K562 (cell line): Measurements from ENCODE around the gene PTBP3. TPM values are rescaled to one million over a fixed set of nuclear protein-coding genes. Genes with fewer than 3 reads are reported as not detected.

Experiments used
- BDP1 ChIP-seq: IDR thresholded peaks from 3 replicates; pipeline ENCODE4 v1.6.1; 2011; ENCODE audit not compliant: insufficient read length, insufficient read depth
- CBFA2T3 ChIP-seq: fragments of 450-650 bp; IDR thresholded peaks from 2 replicates; pipeline ENCODE4 v1.6.1; 2017
- CHCHD3 ChIP-seq: fragments of 250-450 bp; sonication (Bioruptor Pico); IDR thresholded peaks from 2 replicates; pipeline ENCODE4 v2.1.2; 2022; ENCODE audit warnings: mild to moderate bottlenecking
- DACH1 ChIP-seq: fragments of 450-650 bp; IDR thresholded peaks from 2 replicates; pipeline ENCODE4 v1.6.1; 2018; ENCODE audit not compliant: partially characterized antibody
- NCOA1 ChIP-seq: fragments of 450-650 bp; IDR thresholded peaks from 2 replicates; pipeline ENCODE4 v1.6.1; 2016; ENCODE audit warnings: low read depth
- NCOR1 ChIP-seq: fragments of 450-650 bp; IDR thresholded peaks from 2 replicates; pipeline ENCODE4 v1.6.1; 2016; ENCODE audit warnings: mild to moderate bottlenecking, moderate library complexity
- PPARD ChIP-seq: fragments of 250-450 bp; sonication (Bioruptor Pico); IDR thresholded peaks from 2 replicates; pipeline ENCODE4 v1.8.0; 2022; ENCODE audit warnings: inconsistent platforms, mild to moderate bottlenecking, moderate library complexity
- RBM17 ChIP-seq: fragments of 200-400 bp; formaldehyde crosslinking; IDR thresholded peaks from 2 replicates; pipeline ENCODE4 v1.6.1; 2017; ENCODE audit warnings: low read depth, mild to moderate bottlenecking, low read length, borderline replicate concordance
- YY1 ChIP-seq, 3 experiments: IDR thresholded peaks; 2 replicates each; pipeline ENCODE4 v1.6.1; 2011; ENCODE audit warnings: low read length in 2 of 3, mild to moderate bottlenecking in 2 of 3, moderate library complexity in 2 of 3, borderline replicate concordance in 1 of 3, control low read depth in 1 of 3, low read depth in 1 of 3; ENCODE audit not compliant: insufficient read depth in 3 of 3, insufficient replicate concordance in 2 of 3, control insufficient read depth in 1 of 3, insufficient read length in 1 of 3; ENCODE audit errors: extremely low read depth in 1 of 3
- ZBTB11 ChIP-seq, 3 experiments: fragments of 200-800 bp in 1 of 3; fragments of 250-450 bp in 1 of 3; fragments of 450-650 bp in 1 of 3; sonication (Bioruptor Pico) in 1 of 3; sonication (Bioruptor generic) in 1 of 3; formaldehyde crosslinking in 1 of 3; IDR thresholded peaks; 2 replicates each; pipeline versions ENCODE4 v1.6.1 to v1.8.0; 2016 to 2022; ENCODE audit warnings: mild to moderate bottlenecking in 2 of 3, missing genetic modification characterization in 2 of 3, missing compliant biosample characterization in 1 of 3, moderate library complexity in 1 of 3
- ZBTB12 ChIP-seq: fragments of 250-450 bp; sonication (Bioruptor Pico); IDR thresholded peaks from 2 replicates; pipeline ENCODE4 v1.4.0; 2020
- ZNF143 ChIP-seq: sonication (generic); formaldehyde crosslinking; IDR thresholded peaks from 2 replicates; pipeline ENCODE4 v1.9.0; 2022; ENCODE audit warnings: mild to moderate bottlenecking, missing genetic modification reagents
- ZNF212 ChIP-seq: fragments of 450-650 bp; formaldehyde crosslinking; IDR thresholded peaks from 2 replicates; pipeline ENCODE4 v1.4.0; 2020; ENCODE audit warnings: mild to moderate bottlenecking
- ZNF395 ChIP-seq: fragments of 200-800 bp; sonication (Bioruptor generic); IDR thresholded peaks from 2 replicates; pipeline ENCODE4 v1.6.1; 2017; ENCODE audit warnings: missing genetic modification characterization, missing compliant biosample characterization
- ZNF695 ChIP-seq: fragments of 450-650 bp; formaldehyde crosslinking; IDR thresholded peaks from 2 replicates; pipeline ENCODE4 v1.4.0; 2020; ENCODE audit warnings: mild to moderate bottlenecking, moderate library complexity
- polyA plus RNA-seq, 8 experiments: library from polyadenylated mRNA; depleted of rRNA in 4 of 8; stranded (reverse) in 5 of 8; unstranded in 3 of 8; fragments of >200 nt; fragmentation: Nextera tagmentation in 2 of 8; fragmentation: Illumina TruSeq in 1 of 8; extraction: Ambion mirVana in 2 of 8; extraction: Trizol in 1 of 8; gene quantifications; 2 replicates each; pipeline versions ENCODE4 v1.2.1 to v1.2.3, GENCODE V29; 2011 to 2014; ENCODE audit warnings: inconsistent platforms in 1 of 8, missing spikeins in 1 of 8
- total RNA-seq, 7 experiments: library from RNA; depleted of rRNA in 6 of 7; stranded (reverse); fragments of >200 nt in 6 of 7; fragmentation: Illumina TruSeq in 2 of 7; extraction: Trizol in 2 of 7; gene quantifications; 2 replicates each; pipeline versions ENCODE4 v1.2.1 to v1.2.3, GENCODE V29; 2011 to 2021; ENCODE audit warnings: low replicate concordance in 1 of 7
- TF ChIP-seq, protein P1 (sequence below): sonication (generic); formaldehyde crosslinking; IDR thresholded peaks from 2 replicates; pipeline ENCODE4 v1.5.0; 2020; ENCODE audit warnings: missing genetic modification reagents

The PTBP3 gene
- total and polyA plus RNA-seq, 9 of the 15 experiments (the other 6 are each of a cell fraction or from before 2014, with no cell fraction given) = 22.4 to 132 (median 68.0) TPM

DNA sequence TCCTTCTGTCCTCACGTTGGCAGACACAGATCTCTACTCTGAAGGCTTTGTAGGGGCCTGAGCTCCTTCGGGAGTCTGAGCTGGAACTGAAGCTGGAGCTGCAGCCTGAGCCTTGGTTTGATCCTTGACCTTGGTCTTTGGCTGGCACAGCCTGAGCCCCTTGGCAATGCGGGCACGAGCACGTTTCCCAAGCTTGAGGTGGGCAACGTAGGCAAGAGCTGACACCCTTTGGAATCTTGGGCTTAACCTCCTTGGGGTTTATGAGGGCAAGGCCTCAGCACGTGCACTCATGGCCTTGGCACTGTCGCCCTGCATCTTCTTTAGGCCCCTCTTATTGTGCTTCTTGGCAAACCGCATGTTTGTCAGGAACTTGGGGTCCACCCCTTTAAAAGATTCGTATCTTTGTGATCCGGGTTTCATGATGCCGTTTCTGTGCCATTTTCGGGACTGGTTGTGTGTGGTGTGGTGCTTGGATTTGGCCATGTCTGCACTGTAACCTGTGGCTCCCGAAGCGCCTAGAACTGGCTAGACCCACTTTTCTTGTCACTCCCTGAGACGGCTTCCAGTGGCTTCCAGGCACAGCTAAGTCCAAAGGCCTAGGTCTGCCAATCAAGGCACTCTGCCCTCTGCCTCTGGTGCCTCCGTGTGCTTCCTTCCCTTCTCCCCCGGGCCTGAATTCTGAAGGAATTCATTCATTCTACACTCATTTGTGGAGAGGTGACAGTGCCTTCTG lies 159.8 kb downstream of the PTBP3 start (continued):
- TF ChIP-seq YY1 (IDR thresholded peaks at IDR 0.05; ENCODE audit: borderline replicate concordance in 1 of 3, control insufficient read depth in 1 of 3, extremely low read depth in 1 of 3, insufficient read depth in 3 of 3, insufficient read length in 1 of 3, insufficient replicate concordance in 2 of 3, low read depth in 1 of 3, low read length in 2 of 3) (peak in 1 of 3 experiments; percentile 12), RBM17 (no peak), ZNF212 (CRISPR knock-in tag) (no peak), CBFA2T3 (no peak), NCOA1 (no peak), ZNF695 (CRISPR knock-in tag) (no peak), DACH1 (no peak), ZBTB11 (CRISPR knock-in tag; IDR thresholded peaks at IDR 0.05) (no peak), NCOR1 (no peak), BDP1 (no peak), ZNF143 (CRISPR knock-in tag) (peak; percentile 15; the same call in 1 of the 2 replicates), CHCHD3 (CRISPR knock-in tag) (no peak), PPARD (CRISPR knock-in tag) (no peak), ZBTB12 (CRISPR knock-in tag) (no peak), ZNF395 (peak; percentile 9)
- TF ChIP-seq, protein P1, sequence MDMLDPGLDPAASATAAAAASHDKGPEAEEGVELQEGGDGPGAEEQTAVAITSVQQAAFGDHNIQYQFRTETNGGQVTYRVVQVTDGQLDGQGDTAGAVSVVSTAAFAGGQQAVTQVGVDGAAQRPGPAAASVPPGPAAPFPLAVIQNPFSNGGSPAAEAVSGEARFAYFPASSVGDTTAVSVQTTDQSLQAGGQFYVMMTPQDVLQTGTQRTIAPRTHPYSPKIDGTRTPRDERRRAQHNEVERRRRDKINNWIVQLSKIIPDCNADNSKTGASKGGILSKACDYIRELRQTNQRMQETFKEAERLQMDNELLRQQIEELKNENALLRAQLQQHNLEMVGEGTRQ (CRISPR knock-in tag) = no peak
